Mesendoderm (in vitro differentiated cells): Measurements from ENCODE around the gene GAB3.

Experiments
- DNase-seq: peaks from one replicate; pipeline ENCODE4 v3.0.0; 2013
- H2AK5ac ChIP-seq: 2 replicates; pipeline ENCODE4 v1.6.1; 2013; ENCODE audit warnings: low read length, inconsistent platforms
- H2BK120ac ChIP-seq: 2 replicates; pipeline ENCODE4 v1.6.1; 2013; ENCODE audit warnings: low read depth, mild to moderate bottlenecking, low read length, moderate library complexity, mixed read lengths
- H2BK15ac ChIP-seq: replicated peaks from 2 replicates; pipeline ENCODE4 v1.6.1; 2013; ENCODE audit warnings: low read depth, mild to moderate bottlenecking, moderate library complexity
- H2BK5ac ChIP-seq: 2 replicates; pipeline ENCODE4 v1.6.1; 2013; ENCODE audit warnings: low read length, inconsistent platforms
- H3K18ac ChIP-seq: 2 replicates; pipeline ENCODE4 v1.6.1; 2013; ENCODE audit warnings: mild to moderate bottlenecking, low read length, mixed read lengths
- H3K23ac ChIP-seq: one replicate; pipeline ENCODE4 v1.6.1; 2013; ENCODE audit warnings: low read length
- H3K27ac ChIP-seq: 2 replicates; pipeline ENCODE4 v1.5.1; 2013; ENCODE audit warnings: low read depth, mild to moderate bottlenecking, inconsistent platforms, low read length, moderate library complexity
- H3K27me3 ChIP-seq: 2 replicates; pipeline ENCODE4 v1.6.1; 2013; ENCODE audit warnings: low read length, control low read depth, mild to moderate bottlenecking, inconsistent platforms; ENCODE audit not compliant: insufficient read depth, poor library complexity
- H3K36me3 ChIP-seq: 2 replicates; pipeline ENCODE4 v1.6.1; 2013; ENCODE audit warnings: low read length, inconsistent platforms; ENCODE audit not compliant: control insufficient read depth, insufficient read depth
- H3K4ac ChIP-seq: one replicate; pipeline ENCODE4 v1.6.1; 2013; ENCODE audit warnings: low read depth, mild to moderate bottlenecking, low read length, moderate library complexity
- H3K4me1 ChIP-seq: 2 replicates; pipeline ENCODE4 v1.6.1; 2013; ENCODE audit warnings: low read depth, low read length, inconsistent platforms; ENCODE audit not compliant: control insufficient read depth
- H3K4me2 ChIP-seq: 2 replicates; pipeline ENCODE4 v1.6.1; 2013; ENCODE audit warnings: low read length
- H3K4me3 ChIP-seq: 2 replicates; pipeline ENCODE4 v1.5.1; 2013; ENCODE audit warnings: mild to moderate bottlenecking, low read length
- H3K56ac ChIP-seq: one replicate; pipeline ENCODE4 v1.6.1; 2013; ENCODE audit warnings: low read length
- H3K79me1 ChIP-seq: 2 replicates; pipeline ENCODE4 v1.6.1; 2013; ENCODE audit warnings: low read length, inconsistent platforms
- H3K79me2 ChIP-seq: 2 replicates; pipeline ENCODE4 v1.6.1; 2013; ENCODE audit warnings: mild to moderate bottlenecking, low read length; ENCODE audit not compliant: control insufficient read depth, insufficient read depth
- H3K9ac ChIP-seq: 2 replicates; pipeline ENCODE4 v1.6.1; 2013; ENCODE audit warnings: low read length, inconsistent platforms
- H4K5ac ChIP-seq: one replicate; pipeline ENCODE4 v1.6.1; 2013; ENCODE audit warnings: low read length
- H4K8ac ChIP-seq: one replicate; pipeline ENCODE4 v1.6.1; 2013; ENCODE audit warnings: low read depth, mild to moderate bottlenecking, control low read depth, low read length, moderate library complexity
- WGBS: extraction: QIAGEN DNeasy Blood & Tissue Kit; methylation state at CpG from one replicate; pipeline ENCODE4 v1.1.7; 2013; ENCODE audit warnings: low lambda C conversion rate, missing lambda C conversion rate; ENCODE audit not compliant: insufficient coverage; ENCODE audit errors: extremely low coverage; 5-methylcytosine and 5-hydroxymethylcytosine counted together

GAB3 gene

GRCh38 chrX:154758696-154759095, 7.8 kb upstream of the GAB3 start:
- Histone ChIP-seq H3K4me1 (no peaks in the 10 kb centered on the region), H3K79me1 (no peaks in the 10 kb centered on the region), H3K4me2 (no peak overlapping the region), H4K8ac (no peak overlapping the region), H3K18ac (no peak overlapping the region), H3K79me2 (peaks cover 9% of the 10 kb centered on the region), H2BK5ac (no peak overlapping the region), H2BK120ac (no peak overlapping the region), H2BK15ac (no peak overlapping the region), H3K36me3 (no peaks in the 10 kb centered on the region), H3K4ac (no peak overlapping the region), H3K27ac (no peak overlapping the region), H3K4me3 (no peak overlapping the region), H3K23ac (no peak overlapping the region), H3K56ac (peak overlapping the region; percentile 25), H3K9ac (no peak overlapping the region), H3K27me3 (no peaks in the 10 kb centered on the region), H4K5ac (no peak overlapping the region), H2AK5ac (no peak overlapping the region)
- WGBS = no CpG with 5 or more reads among the region's 4 CpGs
- DNase-seq = no peak

DNA sequence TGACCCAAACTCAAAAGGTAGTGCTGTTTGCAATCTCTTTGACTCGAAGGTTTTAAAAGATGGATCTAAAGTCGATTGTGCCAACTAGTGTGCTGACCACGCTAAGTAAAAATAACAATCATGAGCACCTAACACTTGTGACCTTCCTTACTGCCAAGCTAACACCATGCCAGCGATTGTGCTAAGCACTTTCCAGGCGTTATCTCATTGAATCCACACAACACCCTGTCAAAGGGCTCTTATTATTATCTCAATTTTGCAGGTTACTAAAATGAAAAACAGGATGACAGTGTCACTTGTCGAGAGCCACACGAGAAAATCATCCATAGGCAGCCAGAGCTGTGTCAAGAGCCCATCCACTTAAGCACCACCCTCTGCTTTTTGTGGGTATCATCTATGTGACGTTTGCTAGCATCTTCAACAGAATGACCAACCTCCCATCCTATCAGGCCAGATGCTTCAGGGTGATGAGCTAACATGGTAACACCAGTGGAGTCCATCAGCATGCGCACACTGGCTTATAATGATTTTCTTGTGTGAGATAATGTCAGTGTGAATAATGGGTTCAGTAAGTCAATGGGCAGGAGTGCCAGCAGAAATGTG, 893 bp upstream of the GAB3 start:
- no peak overlapping the region for H3K56ac ChIP-seq
- WGBS = no CpG with 5 or more reads among the region's 9 CpGs
- DNase-seq = no peak

GRCh38 chrX:154751203-154751668, 359 bp upstream of the GAB3 start:
- Histone ChIP-seq H3K23ac (no peak overlapping the region), H2BK5ac (no peak overlapping the region), H3K9ac (no peak overlapping the region), H3K4ac (no peak overlapping the region), H3K18ac (no peak overlapping the region), H3K4me1 (no peaks in the 10 kb centered on the region), H3K27ac (no peak overlapping the region), H4K8ac (no peak overlapping the region), H3K79me2 (no peaks in the 10 kb centered on the region), H3K79me1 (no peaks in the 10 kb centered on the region), H3K4me2 (no peak overlapping the region), H3K56ac (no peak overlapping the region), H3K4me3 (no peak overlapping the region), H2AK5ac (no peak overlapping the region), H2BK15ac (no peak overlapping the region), H4K5ac (no peak overlapping the region), H2BK120ac (no peak overlapping the region), H3K36me3 (no peaks in the 10 kb centered on the region), H3K27me3 (peaks cover 4% of the 10 kb centered on the region)
- no peak for DNase-seq
- no CpG with 5 or more reads among the region's 20 CpGs for WGBS

More for the DNA sequence above, 893 bp upstream of the GAB3 start:
- no peak overlapping the region for H2BK15ac ChIP-seq
- no peak overlapping the region for H4K8ac ChIP-seq
- H3K36me3 ChIP-seq = no peaks in the 10 kb centered on the region
- no peak overlapping the region for H3K27ac ChIP-seq
- no peaks in the 10 kb centered on the region for H3K79me1 ChIP-seq
- H3K9ac ChIP-seq = no peak overlapping the region
- H4K5ac ChIP-seq = no peak overlapping the region
- H3K4me3 ChIP-seq = no peak overlapping the region
- no peak overlapping the region for H3K23ac ChIP-seq
- H2AK5ac ChIP-seq = no peak overlapping the region
- no peak overlapping the region for H2BK5ac ChIP-seq
- no peaks in the 10 kb centered on the region for H3K4me1 ChIP-seq
- no peak overlapping the region for H2BK120ac ChIP-seq
- no peak overlapping the region for H3K4ac ChIP-seq
- H3K79me2 ChIP-seq = no peaks in the 10 kb centered on the region
- H3K27me3 ChIP-seq = peaks cover 4% of the 10 kb centered on the region
- H3K18ac ChIP-seq = no peak overlapping the region
- no peak overlapping the region for H3K4me2 ChIP-seq

- Histone ChIP-seq H3K4me1 (no peaks in the 10 kb centered on the region), H2BK5ac (no peak overlapping the region), H3K23ac (no peak overlapping the region), H3K36me3 (no peaks in the 10 kb centered on the region), H3K4ac (no peak overlapping the region), H2BK15ac (no peak overlapping the region), H2BK120ac (no peak overlapping the region), H3K56ac (no peak overlapping the region), H4K8ac (no peak overlapping the region), H3K9ac (no peak overlapping the region), H2AK5ac (no peak overlapping the region), H4K5ac (no peak overlapping the region), H3K4me3 (no peak overlapping the region), H3K27ac (no peak overlapping the region), H3K18ac (no peak overlapping the region), H3K4me2 (no peak overlapping the region), H3K27me3 (peaks cover 4% of the 10 kb centered on the region), H3K79me1 (no peaks in the 10 kb centered on the region), H3K79me2 (no peaks in the 10 kb centered on the region)
- WGBS = no CpG with 5 or more reads among the region's 6 CpGs
- no peak for DNase-seq
These were observed 1.0 kb downstream of the GAB3 start for GRCh38 chrX:154749856-154750255.

GRCh38 chrX:154748712-154749339, 2.1 kb downstream of the GAB3 start:
- peak; percentile 60 for DNase-seq
- H3K4ac ChIP-seq = no peak overlapping the region
- no peak overlapping the region for H3K27ac ChIP-seq
- H2BK120ac ChIP-seq = no peak overlapping the region
- no peak overlapping the region for H2BK15ac ChIP-seq
- no peaks in the 10 kb centered on the region for H3K79me2 ChIP-seq
- no peaks in the 10 kb centered on the region for H3K36me3 ChIP-seq
- H3K4me2 ChIP-seq = no peak overlapping the region
- no peak overlapping the region for H4K8ac ChIP-seq
- no peak overlapping the region for H3K23ac ChIP-seq
- no peak overlapping the region for H3K18ac ChIP-seq
- no peaks in the 10 kb centered on the region for H3K79me1 ChIP-seq
- H3K56ac ChIP-seq = no peak overlapping the region
- no peaks in the 10 kb centered on the region for H3K4me1 ChIP-seq
- H2BK5ac ChIP-seq = no peak overlapping the region
- peaks cover 4% of the 10 kb centered on the region for H3K27me3 ChIP-seq
- no peak overlapping the region for H3K4me3 ChIP-seq
- no peak overlapping the region for H3K9ac ChIP-seq
- H4K5ac ChIP-seq = no peak overlapping the region
- H2AK5ac ChIP-seq = no peak overlapping the region
- no CpG with 5 or more reads among the region's 11 CpGs for WGBS

DNA sequence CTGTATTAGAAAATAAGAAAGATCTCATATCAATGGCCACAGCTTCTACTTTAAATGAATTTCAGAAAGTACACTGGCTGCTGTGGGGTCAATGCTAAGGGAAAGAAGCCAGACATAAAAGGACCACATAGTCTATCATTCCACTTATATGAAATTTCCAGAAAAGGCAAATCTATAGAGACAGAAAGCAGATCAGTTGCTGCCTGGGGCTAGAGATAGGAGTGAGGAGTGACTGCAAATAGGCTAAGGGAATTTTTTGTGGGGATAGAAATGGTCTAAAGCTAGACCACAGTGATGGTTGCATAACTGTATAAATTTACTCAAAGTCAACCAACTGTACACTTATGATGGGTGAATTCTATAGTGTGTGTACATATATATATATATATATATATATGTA, 8.3 kb downstream of the GAB3 start:
- Histone ChIP-seq H3K9ac (no peak overlapping the region), H3K4me2 (no peak overlapping the region), H3K79me2 (no peaks in the 10 kb centered on the region), H4K5ac (no peak overlapping the region), H3K27me3 (no peaks in the 10 kb centered on the region), H3K18ac (no peak overlapping the region), H2BK15ac (no peak overlapping the region), H3K27ac (no peak overlapping the region), H4K8ac (no peak overlapping the region), H2AK5ac (no peak overlapping the region), H3K4ac (no peak overlapping the region), H2BK5ac (no peak overlapping the region), H3K4me1 (no peaks in the 10 kb centered on the region), H3K79me1 (no peaks in the 10 kb centered on the region), H2BK120ac (no peak overlapping the region), H3K36me3 (no peaks in the 10 kb centered on the region), H3K23ac (no peak overlapping the region), H3K4me3 (no peak overlapping the region), H3K56ac (no peak overlapping the region)
- DNase-seq = no peak
